GM12874 (cell line): ENCODE results near the gene BAZ1A.

ENCODE experiments used
- TF ChIP-seq, protein P1 (sequence below): IDR thresholded peaks from 2 replicates; pipeline ENCODE4 v1.5.1; 2011; ENCODE audit warnings: low read depth, mild to moderate bottlenecking, control low read depth, low read length, moderate library complexity; ENCODE audit not compliant: insufficient read depth

The BAZ1A gene

DNA sequence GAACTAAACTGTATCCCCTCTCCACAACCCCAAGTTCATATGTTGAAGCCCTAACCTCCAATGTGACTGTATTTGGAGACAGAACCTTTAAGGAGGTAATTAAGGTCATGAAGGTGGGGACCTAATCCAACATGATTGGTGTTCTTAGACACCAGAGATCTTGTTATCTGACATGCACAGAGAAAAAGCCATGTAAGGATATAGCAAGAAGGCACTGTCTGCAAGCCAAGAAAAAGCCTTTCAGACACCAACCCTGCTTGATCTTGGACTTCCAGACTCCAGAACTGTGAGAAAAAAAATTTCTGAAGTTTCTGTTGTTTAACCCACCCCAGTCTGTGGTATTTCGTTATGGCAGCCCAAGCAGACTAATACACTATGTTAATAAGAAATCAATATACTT, 98.5 kb downstream of the BAZ1A start:
- TF ChIP-seq, protein P1, sequence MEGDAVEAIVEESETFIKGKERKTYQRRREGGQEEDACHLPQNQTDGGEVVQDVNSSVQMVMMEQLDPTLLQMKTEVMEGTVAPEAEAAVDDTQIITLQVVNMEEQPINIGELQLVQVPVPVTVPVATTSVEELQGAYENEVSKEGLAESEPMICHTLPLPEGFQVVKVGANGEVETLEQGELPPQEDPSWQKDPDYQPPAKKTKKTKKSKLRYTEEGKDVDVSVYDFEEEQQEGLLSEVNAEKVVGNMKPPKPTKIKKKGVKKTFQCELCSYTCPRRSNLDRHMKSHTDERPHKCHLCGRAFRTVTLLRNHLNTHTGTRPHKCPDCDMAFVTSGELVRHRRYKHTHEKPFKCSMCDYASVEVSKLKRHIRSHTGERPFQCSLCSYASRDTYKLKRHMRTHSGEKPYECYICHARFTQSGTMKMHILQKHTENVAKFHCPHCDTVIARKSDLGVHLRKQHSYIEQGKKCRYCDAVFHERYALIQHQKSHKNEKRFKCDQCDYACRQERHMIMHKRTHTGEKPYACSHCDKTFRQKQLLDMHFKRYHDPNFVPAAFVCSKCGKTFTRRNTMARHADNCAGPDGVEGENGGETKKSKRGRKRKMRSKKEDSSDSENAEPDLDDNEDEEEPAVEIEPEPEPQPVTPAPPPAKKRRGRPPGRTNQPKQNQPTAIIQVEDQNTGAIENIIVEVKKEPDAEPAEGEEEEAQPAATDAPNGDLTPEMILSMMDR: no peak

DNA sequence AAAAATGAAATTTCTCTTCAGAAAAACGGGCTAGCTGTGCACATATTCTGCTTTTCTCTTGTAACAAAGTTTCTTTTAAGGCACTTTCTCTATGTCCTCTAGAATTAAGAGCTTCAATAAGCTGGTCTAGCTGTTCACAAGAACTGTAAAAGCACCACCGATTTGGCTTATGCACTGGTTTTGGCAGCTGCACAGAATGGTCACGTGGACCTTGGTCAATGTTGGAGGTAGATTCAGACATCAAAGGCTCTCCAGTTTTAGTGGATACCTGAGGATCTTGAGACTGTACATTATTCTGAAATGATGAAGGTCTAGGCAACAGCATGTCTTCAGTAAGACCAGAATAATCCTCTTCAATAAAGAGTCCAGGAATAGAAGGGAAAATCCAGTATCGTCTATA, 99.2 kb downstream of the BAZ1A start:
- TF ChIP-seq, protein P1: no peak

DNA sequence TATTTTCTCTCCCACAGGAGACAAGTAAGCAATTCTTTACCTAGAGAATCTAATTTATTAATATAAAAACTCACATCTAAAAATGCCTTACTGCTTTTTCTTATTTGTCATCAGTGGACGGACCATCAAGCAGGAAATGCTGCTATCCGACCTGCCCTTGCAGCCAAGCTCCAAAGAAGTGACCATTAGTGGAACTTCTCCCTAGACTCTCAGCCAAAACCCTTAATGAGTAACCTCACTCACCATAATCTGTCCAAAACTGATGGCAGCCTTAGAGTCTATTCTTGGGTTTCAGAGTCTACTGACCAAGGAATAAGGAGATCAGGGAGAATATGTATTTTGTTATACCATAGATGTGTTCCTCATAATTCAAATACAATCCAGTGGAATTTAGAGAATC, 99.8 kb downstream of the BAZ1A start:
- TF ChIP-seq, protein P1: no peak

GRCh38 chr14:34770901-34771300, 104.3 kb downstream of the BAZ1A start:
- TF ChIP-seq, protein P1: no peak

- TF ChIP-seq, protein P1: no peak
Measured at GRCh38 chr14:34766606-34767005, 108.6 kb downstream of the BAZ1A start.

DNA sequence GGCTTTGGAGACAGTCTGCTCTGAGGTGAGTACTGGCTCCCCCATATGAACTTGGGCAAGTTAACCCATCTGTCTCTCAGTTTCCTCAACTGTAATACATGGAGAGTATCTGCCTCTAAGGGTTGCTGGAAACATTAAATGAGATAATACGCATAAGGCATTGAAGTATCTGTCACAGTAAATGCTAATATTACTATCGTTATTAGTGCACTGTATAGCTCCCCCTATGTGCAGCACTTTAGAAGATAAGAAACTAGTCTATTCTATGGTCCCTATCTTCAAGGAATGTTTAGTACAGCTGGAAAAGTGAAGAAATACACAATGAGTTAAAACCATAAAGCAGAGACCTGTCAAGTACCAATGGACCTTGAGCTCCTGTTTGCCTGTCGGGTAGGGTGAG, 109.1 kb downstream of the BAZ1A start:
- TF ChIP-seq, protein P1: no peak

DNA sequence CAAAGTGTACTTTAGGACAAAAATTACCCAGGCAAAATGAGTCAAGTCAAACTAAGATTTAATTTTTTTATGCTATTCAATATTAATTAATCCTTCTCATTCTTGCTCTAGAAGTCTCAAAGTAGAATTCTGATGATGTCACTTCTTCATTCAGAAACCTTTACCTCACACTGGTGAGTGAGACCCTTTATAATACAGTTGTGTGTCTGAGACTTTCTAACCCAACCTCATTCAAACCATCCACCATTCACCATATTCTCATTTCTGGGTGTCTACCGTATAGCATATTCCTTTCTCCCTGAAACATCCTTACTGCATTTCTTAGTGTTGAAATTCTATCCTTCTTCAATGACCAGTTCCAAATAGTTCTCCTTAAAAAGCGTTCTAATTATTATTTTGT, 119.9 kb downstream of the BAZ1A start:
- TF ChIP-seq, protein P1: no peak

- TF ChIP-seq, protein P1: no peak
Measured at GRCh38 chr14:34754687-34755086, 120.5 kb downstream of the BAZ1A start.
